WTC11 (cell line): Measurements from ENCODE around the gene RPP40.

ENCODE experiments used
- FOXJ3 ChIP-seq: sonication (generic); formaldehyde crosslinking; IDR thresholded peaks from 2 replicates; pipeline ENCODE4 v1.9.0; 2021; ENCODE audit warnings: missing genetic modification reagents, mild to moderate bottlenecking, borderline replicate concordance
- NFE2L1 ChIP-seq: sonication (generic); formaldehyde crosslinking; IDR thresholded peaks from 2 replicates; pipeline ENCODE4 v1.8.1; 2023; ENCODE audit warnings: missing genetic modification reagents
- NFYB ChIP-seq: sonication (generic); formaldehyde crosslinking; conservative IDR thresholded peaks from 2 replicates; pipeline ENCODE4 v1.8.0; 2022; ENCODE audit warnings: low read depth, missing genetic modification reagents
- NR1H2 ChIP-seq: sonication (generic); formaldehyde crosslinking; IDR thresholded peaks from 2 replicates; pipeline ENCODE4 v1.9.0; 2021; ENCODE audit warnings: mild to moderate bottlenecking, moderate library complexity, missing genetic modification reagents
- NR2C2 ChIP-seq: sonication (generic); formaldehyde crosslinking; IDR thresholded peaks from 2 replicates; pipeline ENCODE4 v1.8.0; 2022; ENCODE audit warnings: mild to moderate bottlenecking, missing genetic modification reagents
- SP1 ChIP-seq: sonication (generic); formaldehyde crosslinking; conservative IDR thresholded peaks from 2 replicates; pipeline ENCODE4 v1.8.1; 2022; ENCODE audit warnings: missing genetic modification reagents
- ZNF423 ChIP-seq: fragments of 250-450 bp; sonication (Bioruptor Pico); IDR thresholded peaks from 2 replicates; pipeline ENCODE4 v2.1.2; 2022; ENCODE audit warnings: mild to moderate bottlenecking, moderate library complexity
- TF ChIP-seq, protein P1 (sequence below): sonication (generic); formaldehyde crosslinking; conservative IDR thresholded peaks from 2 replicates; pipeline ENCODE4 v1.8.1; 2022; ENCODE audit warnings: mild to moderate bottlenecking, missing genetic modification reagents
- TF ChIP-seq, protein P2 (sequence below): fragments of 200-600 bp; IDR thresholded peaks from 2 replicates; pipeline ENCODE4 v1.8.0; 2022; ENCODE audit warnings: antibody characterized with exemption
- TF ChIP-seq, protein P3 (sequence below): sonication (generic); formaldehyde crosslinking; IDR thresholded peaks from 2 replicates; pipeline ENCODE4 v1.8.0; 2023; ENCODE audit warnings: missing genetic modification reagents
- TF ChIP-seq, protein P4 (sequence below): sonication (generic); formaldehyde crosslinking; IDR thresholded peaks from 2 replicates; pipeline ENCODE4 v1.8.1; 2022; ENCODE audit warnings: low read depth, mild to moderate bottlenecking, moderate library complexity, missing genetic modification reagents, borderline replicate concordance
- TF ChIP-seq, protein P5 (sequence below): sonication (generic); formaldehyde crosslinking; IDR thresholded peaks from 2 replicates; pipeline ENCODE4 v1.8.1; 2022; ENCODE audit warnings: mild to moderate bottlenecking, moderate library complexity, missing genetic modification reagents

DNA sequence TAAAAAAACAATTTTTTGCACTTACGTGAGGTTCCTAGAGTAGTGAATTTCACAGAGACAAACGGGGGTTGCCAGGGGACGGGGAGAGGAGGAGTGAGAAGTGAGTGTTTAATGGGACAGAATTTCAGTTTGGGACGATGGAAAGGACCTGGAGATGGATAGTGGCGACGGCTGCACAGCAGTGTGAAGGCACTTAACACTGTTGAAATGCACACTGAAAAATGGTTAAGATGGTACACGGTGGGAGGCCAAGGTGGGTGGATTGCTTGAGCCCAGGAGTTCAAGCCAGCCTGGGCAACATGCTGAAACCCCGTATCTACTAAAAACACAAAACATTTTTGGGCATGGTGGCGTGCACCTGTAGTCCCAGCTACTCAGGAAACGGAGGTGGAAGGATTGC lies 31.4 kb downstream of the RPP40 start:
- TF ChIP-seq, protein P1, sequence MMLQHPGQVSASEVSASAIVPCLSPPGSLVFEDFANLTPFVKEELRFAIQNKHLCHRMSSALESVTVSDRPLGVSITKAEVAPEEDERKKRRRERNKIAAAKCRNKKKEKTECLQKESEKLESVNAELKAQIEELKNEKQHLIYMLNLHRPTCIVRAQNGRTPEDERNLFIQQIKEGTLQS (CRISPR knock-in tag): no peak
- TF ChIP-seq, protein P2, sequence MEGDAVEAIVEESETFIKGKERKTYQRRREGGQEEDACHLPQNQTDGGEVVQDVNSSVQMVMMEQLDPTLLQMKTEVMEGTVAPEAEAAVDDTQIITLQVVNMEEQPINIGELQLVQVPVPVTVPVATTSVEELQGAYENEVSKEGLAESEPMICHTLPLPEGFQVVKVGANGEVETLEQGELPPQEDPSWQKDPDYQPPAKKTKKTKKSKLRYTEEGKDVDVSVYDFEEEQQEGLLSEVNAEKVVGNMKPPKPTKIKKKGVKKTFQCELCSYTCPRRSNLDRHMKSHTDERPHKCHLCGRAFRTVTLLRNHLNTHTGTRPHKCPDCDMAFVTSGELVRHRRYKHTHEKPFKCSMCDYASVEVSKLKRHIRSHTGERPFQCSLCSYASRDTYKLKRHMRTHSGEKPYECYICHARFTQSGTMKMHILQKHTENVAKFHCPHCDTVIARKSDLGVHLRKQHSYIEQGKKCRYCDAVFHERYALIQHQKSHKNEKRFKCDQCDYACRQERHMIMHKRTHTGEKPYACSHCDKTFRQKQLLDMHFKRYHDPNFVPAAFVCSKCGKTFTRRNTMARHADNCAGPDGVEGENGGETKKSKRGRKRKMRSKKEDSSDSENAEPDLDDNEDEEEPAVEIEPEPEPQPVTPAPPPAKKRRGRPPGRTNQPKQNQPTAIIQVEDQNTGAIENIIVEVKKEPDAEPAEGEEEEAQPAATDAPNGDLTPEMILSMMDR: no peak
- TF ChIP-seq NFE2L1 (CRISPR knock-in tag): no peak
- no peak for TF ChIP-seq SP1 (CRISPR knock-in tag)
- TF ChIP-seq FOXJ3: no peak
- TF ChIP-seq ZNF423: no peak
- no peak for TF ChIP-seq NR2C2
- TF ChIP-seq, protein P3, sequence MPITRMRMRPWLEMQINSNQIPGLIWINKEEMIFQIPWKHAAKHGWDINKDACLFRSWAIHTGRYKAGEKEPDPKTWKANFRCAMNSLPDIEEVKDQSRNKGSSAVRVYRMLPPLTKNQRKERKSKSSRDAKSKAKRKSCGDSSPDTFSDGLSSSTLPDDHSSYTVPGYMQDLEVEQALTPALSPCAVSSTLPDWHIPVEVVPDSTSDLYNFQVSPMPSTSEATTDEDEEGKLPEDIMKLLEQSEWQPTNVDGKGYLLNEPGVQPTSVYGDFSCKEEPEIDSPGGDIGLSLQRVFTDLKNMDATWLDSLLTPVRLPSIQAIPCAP (CRISPR knock-in tag): no peak
- TF ChIP-seq, protein P4, sequence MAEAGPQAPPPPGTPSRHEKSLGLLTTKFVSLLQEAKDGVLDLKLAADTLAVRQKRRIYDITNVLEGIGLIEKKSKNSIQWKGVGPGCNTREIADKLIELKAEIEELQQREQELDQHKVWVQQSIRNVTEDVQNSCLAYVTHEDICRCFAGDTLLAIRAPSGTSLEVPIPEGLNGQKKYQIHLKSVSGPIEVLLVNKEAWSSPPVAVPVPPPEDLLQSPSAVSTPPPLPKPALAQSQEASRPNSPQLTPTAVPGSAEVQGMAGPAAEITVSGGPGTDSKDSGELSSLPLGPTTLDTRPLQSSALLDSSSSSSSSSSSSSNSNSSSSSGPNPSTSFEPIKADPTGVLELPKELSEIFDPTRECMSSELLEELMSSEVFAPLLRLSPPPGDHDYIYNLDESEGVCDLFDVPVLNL (CRISPR knock-in tag): no peak
- no peak for TF ChIP-seq NFYB (CRISPR knock-in tag)
- no peak for TF ChIP-seq NR1H2
- TF ChIP-seq, protein P5, sequence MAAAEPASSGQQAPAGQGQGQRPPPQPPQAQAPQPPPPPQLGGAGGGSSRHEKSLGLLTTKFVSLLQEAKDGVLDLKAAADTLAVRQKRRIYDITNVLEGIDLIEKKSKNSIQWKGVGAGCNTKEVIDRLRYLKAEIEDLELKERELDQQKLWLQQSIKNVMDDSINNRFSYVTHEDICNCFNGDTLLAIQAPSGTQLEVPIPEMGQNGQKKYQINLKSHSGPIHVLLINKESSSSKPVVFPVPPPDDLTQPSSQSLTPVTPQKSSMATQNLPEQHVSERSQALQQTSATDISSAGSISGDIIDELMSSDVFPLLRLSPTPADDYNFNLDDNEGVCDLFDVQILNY (CRISPR knock-in tag): no peak
